AG04450 (cell line): ENCODE data around the gene ANKRD39. TPM values are rescaled to one million over a fixed set of nuclear protein-coding genes. Genes with fewer than 3 reads are reported as not detected.

Experiments
- CTCF ChIA-PET: fragments of 300-600, 350-600 bp; formaldehyde crosslinking; extraction: SDS; loops from one replicate; lab custom pipeline; 2022; ENCODE audit warnings: antibody characterized with exemption, inconsistent platforms; lab: Charles Lee
- POLR2A ChIA-PET: fragments of 350-600 bp; formaldehyde crosslinking; extraction: SDS; loops from one replicate; lab custom pipeline; 2021; ENCODE audit warnings: antibody characterized with exemption, inconsistent platforms; lab: Yijun Ruan, JAX
- DNase-seq: peaks from one replicate; pipeline ENCODE4 v3.0.0-alpha.2; 2011; ENCODE audit warnings: low read depth, low spot score
- H3K27ac ChIP-seq: one replicate; pipeline ENCODE4 v1.5.1; 2012; ENCODE audit warnings: low read depth, low read length, control low read depth
- H3K27me3 ChIP-seq: one replicate; pipeline ENCODE4 v1.6.0; 2012; ENCODE audit warnings: low read length; ENCODE audit not compliant: control insufficient read depth, insufficient read depth
- H3K4me3 ChIP-seq: 2 replicates; pipeline ENCODE4 v1.5.1; 2011; ENCODE audit warnings: mild to moderate bottlenecking, low read depth, low read length, control low read depth
- H3K9me3 ChIP-seq: 2 replicates; pipeline ENCODE4 v1.5.1; 2012; ENCODE audit warnings: low read length; ENCODE audit not compliant: control insufficient read depth, insufficient read depth
- CTCF ChIP-seq: IDR thresholded peaks from 2 replicates; pipeline ENCODE4 v1.5.1; 2011; ENCODE audit warnings: low read depth, low read length, control low read depth, inconsistent platforms
- polyA plus RNA-seq: library from polyadenylated mRNA; depleted of rRNA; stranded (reverse); fragments of >200 nt; gene quantifications from 2 replicates; pipeline ENCODE4 v1.2.3, GENCODE V29; 2011

The ANKRD39 gene
- polyA plus RNA-seq, 1 experiment, result 3.8 TPM

GRCh38 chr2:96837575-96837974 lies 20.2 kb downstream of the ANKRD39 start:
- Histone ChIP-seq H3K27ac (no peak overlapping the region), H3K9me3 (no peaks in the 10 kb centered on the region), H3K27me3 (no peaks in the 10 kb centered on the region), H3K4me3 (no peak overlapping the region)
- CTCF ChIA-PET, result interaction anchor here (1.1 kb wide), 1 partner anchor 20 kb away, joined by 3 read pairs; the partner anchor contains the start of gene ANKRD39
- POLR2A ChIA-PET, result no interaction called here
- no peak for TF ChIP-seq CTCF
- DNase-seq, result no peak

GRCh38 chr2:96835830-96836229 lies 22.0 kb downstream of the ANKRD39 start:
- DNase-seq, result no peak
- H3K9me3 ChIP-seq, result no peaks in the 10 kb centered on the region
- no peak overlapping the region for H3K27ac ChIP-seq
- ChIA-PET CTCF (interaction anchor here (0.6 to 1.1 kb wide), 2 partner anchors 19 to 75 kb away, joined by 4 to 6 read pairs; partner anchors contain the start of genes CNNM3 and CNNM4), POLR2A (interaction anchor here (0.7 kb wide), 1 partner anchor 12 kb away, joined by 4 read pairs; no protein-coding TSS in a partner anchor)
- H3K27me3 ChIP-seq, result no peaks in the 10 kb centered on the region
- no peak for TF ChIP-seq CTCF
- H3K4me3 ChIP-seq, result no peak overlapping the region

- TF ChIP-seq CTCF, result no peak
- no peak overlapping the region for H3K4me3 ChIP-seq
- POLR2A ChIA-PET, result interaction anchor here (0.5 kb wide), 1 partner anchor 8 kb away, joined by 6 read pairs; no protein-coding TSS in a partner anchor
- no peak overlapping the region for H3K27ac ChIP-seq
- H3K9me3 ChIP-seq, result no peaks in the 10 kb centered on the region
- CTCF ChIA-PET, result interaction anchor here (0.7 to 1.8 kb wide), 5 partner anchors 9 to 279 kb away, joined by 3 to 4 read pairs (median 4); no protein-coding TSS in a partner anchor
- DNase-seq, result peak; percentile 11
- H3K27me3 ChIP-seq, result no peaks in the 10 kb centered on the region
These were observed 24.9 kb downstream of the ANKRD39 start for GRCh38 chr2:96832754-96833507.

- no peak for DNase-seq
- no peak for TF ChIP-seq CTCF
- POLR2A ChIA-PET, result interaction anchor here (0.5 kb wide), 1 partner anchor 12 kb away, joined by 7 read pairs; no protein-coding TSS in a partner anchor
- CTCF ChIA-PET, result interaction anchor here (0.7 to 1.0 kb wide), 3 partner anchors 36 to 272 kb away, joined by 4 read pairs; no protein-coding TSS in a partner anchor
- Histone ChIP-seq H3K27ac (no peak overlapping the region), H3K9me3 (no peaks in the 10 kb centered on the region), H3K27me3 (no peaks in the 10 kb centered on the region), H3K4me3 (no peak overlapping the region)
These were observed 25.4 kb downstream of the ANKRD39 start for GRCh38 chr2:96832408-96832753.

- ChIA-PET CTCF (interaction anchor here (0.8 kb wide), 1 partner anchor 273 kb away, joined by 4 read pairs; no protein-coding TSS in a partner anchor), POLR2A (no interaction called here)
- Histone ChIP-seq H3K4me3 (no peak overlapping the region), H3K27ac (no peak overlapping the region), H3K9me3 (no peaks in the 10 kb centered on the region), H3K27me3 (no peaks in the 10 kb centered on the region)
- no peak for DNase-seq
- TF ChIP-seq CTCF, result no peak
These were observed 26.1 kb downstream of the ANKRD39 start for GRCh38 chr2:96831679-96832078.
